ENCODE data around the gene SNX20. TPM values are rescaled to one million over a fixed set of nuclear protein-coding genes. Genes with fewer than 3 reads are reported as not detected.

SNX20 gene
- total and polyA plus RNA-seq, 10 of the 15 experiments (the other 5 are each of a cell fraction or from before 2014, with no cell fraction given): 4.6 to 30.8 (median 21.9) TPM

GRCh38 chr16:50697881-50698767, 17.0 kb upstream of the SNX20 start (continued):
- TF ChIP-seq ATF2 (IDR thresholded peaks at IDR 0.05; ENCODE audit: low read length) (peak; percentile 74), EGR1 (IDR thresholded peaks at IDR 0.05; ENCODE audit: borderline replicate concordance in 1 of 2, low read depth in 2 of 2, low read length in 2 of 2) (peak in 1 of 2 experiments; percentile 81; a peak in 2 of 3 replicates), IKZF1 (conservative IDR thresholded peaks at IDR 0.05) (peak; percentile 95), CBFB (IDR thresholded peaks at IDR 0.05; ENCODE audit: low read depth) (peak; percentile 28; the same call in 1 of the 2 replicates), KAT2A (conservative IDR thresholded peaks at IDR 0.05; ENCODE audit: control insufficient read depth, low read depth, low read length) (no peak), BACH1 (IDR thresholded peaks at IDR 0.05; ENCODE audit: borderline replicate concordance) (0 out of 2 replicates have a peak, but pooled peaks have one; percentile 51), RUNX3 (IDR thresholded peaks at IDR 0.05; ENCODE audit: low read length) (peak; percentile 80), TCF3 (IDR thresholded peaks at IDR 0.05; ENCODE audit: borderline replicate concordance, insufficient read depth, low read depth, low read length) (no peak), SMAD5 (IDR thresholded peaks at IDR 0.05; ENCODE audit: low read depth) (no peak), TAF1 (IDR thresholded peaks at IDR 0.05; ENCODE audit: borderline replicate concordance, low read depth, low read length) (no peak), NKRF (conservative IDR thresholded peaks at IDR 0.05) (peak; percentile 77), NBN (IDR thresholded peaks at IDR 0.05) (peak; percentile 83), ETV6 (conservative IDR thresholded peaks at IDR 0.05 in 1 of 2, IDR thresholded peaks at IDR 0.05 in 1 of 2; ENCODE audit: borderline replicate concordance in 1 of 2, low read depth in 1 of 2) (no peak; a peak in 2 of 4 replicates), SPI1 (IDR thresholded peaks at IDR 0.05; ENCODE audit: borderline replicate concordance, insufficient read depth, low read depth, low read length) (no peak), CHD1 (IDR thresholded peaks at IDR 0.05; ENCODE audit: low read depth, low read length) (no peak), ZNF622 (IDR thresholded peaks at IDR 0.05) (no peak), HCFC1 (IDR thresholded peaks at IDR 0.05; ENCODE audit: low read length) (no peak; the same call in 1 of the 2 replicates), IRF4 (IDR thresholded peaks at IDR 0.05; ENCODE audit: low read depth, low read length) (peak; percentile 20; the same call in 1 of the 2 replicates), USF1 (IDR thresholded peaks at IDR 0.05; ENCODE audit: borderline replicate concordance, extremely low read length, insufficient read depth, low read depth, low read length) (peak; percentile 47), E2F8 (IDR thresholded peaks at IDR 0.05; ENCODE audit: low read depth, partially characterized antibody) (no peak), SMAD1 (IDR thresholded peaks at IDR 0.05; ENCODE audit: low read depth, partially characterized antibody) (no peak), SUPT20H (IDR thresholded peaks at IDR 0.05; ENCODE audit: borderline replicate concordance, control insufficient read depth, low read depth, low read length) (no peak), KDM1A (IDR thresholded peaks at IDR 0.05; ENCODE audit: borderline replicate concordance) (no peak)

All from GM12878 (cell line).